K562 (cell line): ENCODE results near the gene AP1M1. TPM values are rescaled to one million over a fixed set of nuclear protein-coding genes. Genes with fewer than 3 reads are reported as not detected.
A peak's percentile ranks its signal among the peaks of the same experiment; 100 is the strongest.

Source experiments
- CBX1 ChIP-seq: sonication (generic); IDR thresholded peaks from 2 replicates; pipeline ENCODE4 v1.6.1; 2016; ENCODE audit warnings: antibody characterized with exemption, low read depth, mild to moderate bottlenecking
- CREM ChIP-seq: IDR thresholded peaks from 2 replicates; pipeline ENCODE4 v1.6.1; 2014; ENCODE audit warnings: antibody characterized with exemption, low read depth
- ETV1 ChIP-seq: fragments of 450-650 bp; conservative IDR thresholded peaks from 2 replicates; pipeline ENCODE4 v1.6.1; 2016; ENCODE audit warnings: missing genetic modification characterization, control low read depth, low read depth, missing compliant biosample characterization
- FIP1L1 ChIP-seq: fragments of 200-400 bp; formaldehyde crosslinking; IDR thresholded peaks from 2 replicates; pipeline ENCODE4 v1.6.1; 2018; ENCODE audit warnings: mild to moderate bottlenecking, low read depth, low read length; ENCODE audit not compliant: poor library complexity, severe bottlenecking
- FOXK1 ChIP-seq: sonication (generic); formaldehyde crosslinking; IDR thresholded peaks from 2 replicates; pipeline ENCODE4 v1.8.0; 2022; ENCODE audit warnings: missing genetic modification reagents, mild to moderate bottlenecking, borderline replicate concordance
- FUS ChIP-seq: fragments of 200-400 bp; formaldehyde crosslinking; optimal IDR thresholded peaks from 2 replicates; pipeline ENCODE3; 2017; ENCODE audit warnings: low read depth, low read length
- HDAC2 ChIP-seq: fragments of 450-650 bp; IDR thresholded peaks from 2 replicates; pipeline ENCODE4 v1.6.1; 2016; ENCODE audit warnings: mild to moderate bottlenecking
- HMG20B ChIP-seq: fragments of 250-450 bp; sonication (Bioruptor Pico); IDR thresholded peaks from 2 replicates; pipeline ENCODE4 v1.5.0; 2021; ENCODE audit warnings: mild to moderate bottlenecking
- HNRNPL ChIP-seq: fragments of 200-400 bp; formaldehyde crosslinking; IDR thresholded peaks from 2 replicates; pipeline ENCODE4 v1.6.1; 2017; ENCODE audit warnings: low read depth, mild to moderate bottlenecking, low read length
- ILK ChIP-seq: fragments of 450-650 bp; IDR thresholded peaks from 2 replicates; pipeline ENCODE4 v1.6.1; 2016; ENCODE audit warnings: missing genetic modification characterization, low read depth, mild to moderate bottlenecking, missing compliant biosample characterization, moderate library complexity, borderline replicate concordance
- KDM5B ChIP-seq: fragments of 200-600 bp; sonication (generic); IDR thresholded peaks from 2 replicates; pipeline ENCODE4 v1.6.1; 2012; ENCODE audit warnings: low read depth, mild to moderate bottlenecking, moderate library complexity, low read length, control low read depth, inconsistent platforms; ENCODE audit not compliant: insufficient replicate concordance
- KLF13 ChIP-seq: fragments of 450-650 bp; IDR thresholded peaks from 2 replicates; pipeline ENCODE4 v1.6.1; 2016; ENCODE audit warnings: missing genetic modification characterization, low read depth, mild to moderate bottlenecking, missing compliant biosample characterization, moderate library complexity, borderline replicate concordance
- RBM14 ChIP-seq: fragments of 200-400 bp; formaldehyde crosslinking; IDR thresholded peaks from 2 replicates; pipeline ENCODE4 v1.6.1; 2018; ENCODE audit warnings: low read depth, mild to moderate bottlenecking, low read length, moderate library complexity, borderline replicate concordance; ENCODE audit not compliant: insufficient read depth
- SMARCA5 ChIP-seq: fragments of 450-650 bp; IDR thresholded peaks from 2 replicates; pipeline ENCODE4 v1.6.1; 2016
- SPI1 ChIP-seq: IDR thresholded peaks from 2 replicates; pipeline ENCODE4 v1.6.1; 2011; ENCODE audit warnings: low read depth, low read length, control low read depth, borderline replicate concordance
- TCF7L2 ChIP-seq: fragments of 150-350 bp; IDR thresholded peaks from 2 replicates; pipeline ENCODE4 v1.6.1; 2016; ENCODE audit warnings: low read depth, mild to moderate bottlenecking, low read length, moderate library complexity
- ZBTB17 ChIP-seq: fragments of 450-650 bp; formaldehyde crosslinking; IDR thresholded peaks from 2 replicates; pipeline ENCODE4 v1.4.0; 2020; ENCODE audit warnings: mild to moderate bottlenecking
- ZNF274 ChIP-seq: IDR thresholded peaks from 2 replicates; pipeline ENCODE4 v1.6.1; 2011; ENCODE audit warnings: low read depth, mild to moderate bottlenecking, low read length, moderate library complexity, borderline replicate concordance
- ZNF77 ChIP-seq: fragments of 250-450 bp; sonication (Bioruptor Pico); IDR thresholded peaks from 2 replicates; pipeline ENCODE4 v1.5.0; 2020
- polyA plus RNA-seq, 8 experiments: library from polyadenylated mRNA; depleted of rRNA in 4 of 8; stranded (reverse) in 5 of 8; unstranded in 3 of 8; fragments of >200 nt; fragmentation: Nextera tagmentation in 2 of 8; fragmentation: Illumina TruSeq in 1 of 8; extraction: Ambion mirVana in 2 of 8; extraction: Trizol in 1 of 8; gene quantifications; 2 replicates each; pipeline versions ENCODE4 v1.2.1 to v1.2.3, GENCODE V29; 2011 to 2014; ENCODE audit warnings: inconsistent platforms in 1 of 8, missing spikeins in 1 of 8
- total RNA-seq, 7 experiments: library from RNA; depleted of rRNA in 6 of 7; stranded (reverse); fragments of >200 nt in 6 of 7; fragmentation: Illumina TruSeq in 2 of 7; extraction: Trizol in 2 of 7; gene quantifications; 2 replicates each; pipeline versions ENCODE4 v1.2.1 to v1.2.3, GENCODE V29; 2011 to 2021; ENCODE audit warnings: low replicate concordance in 1 of 7
- TF ChIP-seq, protein P1 (sequence below): fragments of 200-800 bp; sonication (Bioruptor generic); IDR thresholded peaks from 2 replicates; pipeline ENCODE4 v1.6.1; 2017; ENCODE audit warnings: missing genetic modification characterization, missing compliant biosample characterization
- TF ChIP-seq, protein P2 (sequence below): fragments of 250-450 bp; sonication (Bioruptor Pico); IDR thresholded peaks from 2 replicates; pipeline ENCODE4 v1.8.0; 2021; ENCODE audit warnings: moderate library complexity, mild to moderate bottlenecking, inconsistent platforms

Gene AP1M1
- total and polyA plus RNA-seq, 9 of the 15 experiments (the other 6 are each of a cell fraction or from before 2014, with no cell fraction given): 0.87 to 56.2 (median 29.1) TPM

DNA sequence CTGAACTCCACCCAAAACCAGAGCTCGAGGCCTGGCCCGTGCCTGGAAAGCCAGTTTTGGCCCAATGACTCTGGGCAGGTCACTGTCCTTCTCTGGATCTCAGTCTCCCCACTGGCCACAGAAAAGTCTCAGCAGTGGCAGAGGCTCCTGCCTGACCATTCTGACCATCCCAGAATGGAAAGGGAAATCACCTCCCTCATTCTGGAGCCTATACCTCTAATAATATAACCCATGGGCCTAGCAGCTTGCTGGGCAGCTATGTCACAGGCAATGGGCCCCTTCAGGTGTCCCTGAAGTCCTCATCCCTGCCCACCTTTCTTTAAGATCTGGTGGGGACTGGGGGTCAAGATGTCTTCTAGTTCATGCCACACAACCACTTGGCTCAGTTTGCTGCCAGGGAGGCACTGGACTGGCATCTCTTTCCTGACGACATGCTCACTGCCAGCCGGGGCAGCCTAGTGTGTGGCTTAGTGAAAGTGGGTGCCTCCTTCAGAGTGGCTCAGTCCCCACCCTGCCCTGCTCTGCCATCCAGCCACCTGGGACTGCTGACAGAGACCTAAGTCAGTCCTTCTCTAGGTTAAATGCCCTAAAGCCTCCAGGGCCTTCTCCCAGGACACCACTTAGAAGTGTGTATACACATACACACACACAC is 62.6 kb downstream of the AP1M1 start (continued):
- TF ChIP-seq ZNF274 (no peak), KLF13 (tag) (no peak), FUS (no peak), HMG20B (CRISPR knock-in tag) (no peak), KDM5B (no peak), HNRNPL (no peak), SMARCA5 (peak; percentile 88), FOXK1 (no peak), CBX1 (peak; percentile 26; the same call in 1 of the 2 replicates), ILK (tag) (no peak), ETV1 (tag) (no peak), ZNF77 (CRISPR knock-in tag) (no peak), HDAC2 (peak; percentile 41), RBM14 (no peak), TCF7L2 (no peak), SPI1 (no peak), ZBTB17 (CRISPR knock-in tag) (no peak), FIP1L1 (no peak), CREM (no peak)
- TF ChIP-seq, protein P1, sequence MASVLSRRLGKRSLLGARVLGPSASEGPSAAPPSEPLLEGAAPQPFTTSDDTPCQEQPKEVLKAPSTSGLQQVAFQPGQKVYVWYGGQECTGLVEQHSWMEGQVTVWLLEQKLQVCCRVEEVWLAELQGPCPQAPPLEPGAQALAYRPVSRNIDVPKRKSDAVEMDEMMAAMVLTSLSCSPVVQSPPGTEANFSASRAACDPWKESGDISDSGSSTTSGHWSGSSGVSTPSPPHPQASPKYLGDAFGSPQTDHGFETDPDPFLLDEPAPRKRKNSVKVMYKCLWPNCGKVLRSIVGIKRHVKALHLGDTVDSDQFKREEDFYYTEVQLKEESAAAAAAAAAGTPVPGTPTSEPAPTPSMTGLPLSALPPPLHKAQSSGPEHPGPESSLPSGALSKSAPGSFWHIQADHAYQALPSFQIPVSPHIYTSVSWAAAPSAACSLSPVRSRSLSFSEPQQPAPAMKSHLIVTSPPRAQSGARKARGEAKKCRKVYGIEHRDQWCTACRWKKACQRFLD (CRISPR knock-in tag): no peak
- TF ChIP-seq, protein P2, sequence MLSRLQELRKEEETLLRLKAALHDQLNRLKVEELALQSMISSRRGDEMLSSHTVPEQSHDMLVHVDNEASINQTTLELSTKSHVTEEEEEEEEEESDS (CRISPR knock-in tag): no peak
